HL-60 (cell line): ENCODE data around the gene BTBD9.

ENCODE experiments used
- DNase-seq, 2 experiments: peaks; one replicate each; pipeline ENCODE4 v3.0.0-alpha.2; 2010 to 2020; ENCODE audit warnings: low read depth in 1 of 2, low spot score in 1 of 2
- H3K27ac ChIP-seq: fragments of 250-450 bp; sonication (Bioruptor Pico); replicated peaks from 2 replicates; pipeline ENCODE4 v1.5.1; 2020; ENCODE audit warnings: mild to moderate bottlenecking, moderate library complexity
- H3K27me3 ChIP-seq: fragments of 250-450 bp; sonication (Bioruptor Pico); 2 replicates; pipeline ENCODE4 v1.5.1; 2021; ENCODE audit warnings: mild to moderate bottlenecking, moderate library complexity; ENCODE audit not compliant: insufficient read depth, poor library complexity, severe bottlenecking
- H3K4me3 ChIP-seq: replicated peaks from 2 replicates; pipeline ENCODE4 v1.5.1; 2011; ENCODE audit warnings: mild to moderate bottlenecking, control low read depth, low read length; ENCODE audit not compliant: insufficient read depth
- CTCF ChIP-seq: IDR thresholded peaks from one replicate; pipeline ENCODE4 v1.5.1; 2011; ENCODE audit warnings: low read length, control low read depth, inconsistent platforms; ENCODE audit not compliant: insufficient read depth
- GABPA ChIP-seq: IDR thresholded peaks from 2 replicates; pipeline ENCODE4 v1.6.1; 2012; ENCODE audit warnings: low read depth
- POLR2AphosphoS5 ChIP-seq: IDR thresholded peaks from 2 replicates; pipeline ENCODE4 v1.6.1; 2012; ENCODE audit warnings: low read depth
- REST ChIP-seq: IDR thresholded peaks from 2 replicates; pipeline ENCODE4 v1.6.1; 2012; ENCODE audit warnings: low read depth; ENCODE audit not compliant: insufficient replicate concordance
- SPI1 ChIP-seq: IDR thresholded peaks from 2 replicates; pipeline ENCODE4 v1.6.1; 2012; ENCODE audit warnings: low read depth, mild to moderate bottlenecking, borderline replicate concordance

Gene BTBD9

GRCh38 chr6:38603966-38604365 is 35.8 kb downstream of the BTBD9 start:
- Histone ChIP-seq H3K4me3 (no peak overlapping the region), H3K27me3 (no peaks in the 10 kb centered on the region), H3K27ac (no peak overlapping the region)
- no peak for TF ChIP-seq POLR2AphosphoS5
- no peak for TF ChIP-seq CTCF
- no peak for TF ChIP-seq GABPA
- TF ChIP-seq REST = no peak
- TF ChIP-seq SPI1 = no peak
- no peak for DNase-seq

- H3K27ac ChIP-seq = no peak overlapping the region
- DNase-seq = no peak
- no peak overlapping the region for H3K4me3 ChIP-seq
- TF ChIP-seq GABPA (no peak), CTCF (no peak), POLR2AphosphoS5 (no peak), SPI1 (no peak), REST (no peak)
- no peaks in the 10 kb centered on the region for H3K27me3 ChIP-seq
Observed at GRCh38 chr6:38603496-38603895, 36.2 kb downstream of the BTBD9 start.

- Histone ChIP-seq H3K4me3 (no peak overlapping the region), H3K27ac (no peak overlapping the region), H3K27me3 (no peaks in the 10 kb centered on the region)
- DNase-seq = no peak
- TF ChIP-seq POLR2AphosphoS5 (no peak), GABPA (no peak), REST (no peak)
Observed at GRCh38 chr6:38599966-38600550, 39.7 kb downstream of the BTBD9 start.
